Liver (tissue), 9 donors: ENCODE measurements around the gene DLEC1. TPM values are rescaled to one million over a fixed set of nuclear protein-coding genes. Genes with fewer than 3 reads are reported as not detected.

Experiments used
- DNase-seq: peaks from one replicate; pipeline ENCODE4 v3.0.0-alpha.2; 2017; ENCODE audit warnings: low spot score
- H3K27ac ChIP-seq, 2 donors: one replicate each; pipeline ENCODE4 v1.7.0; 2013; ENCODE audit warnings: inconsistent platforms in 2 of 2, low read length in 2 of 2, control low read depth in 1 of 2, low read depth in 1 of 2, mild to moderate bottlenecking in 1 of 2
- H3K27me3 ChIP-seq, 4 donors: one replicate each; pipeline versions ENCODE4 v1.6.1 to v1.7.0; 2013; ENCODE audit warnings: low read length in 3 of 4, inconsistent platforms in 1 of 4, mild to moderate bottlenecking in 1 of 4, moderate library complexity in 1 of 4; ENCODE audit not compliant: control insufficient read depth in 4 of 4, insufficient read depth in 4 of 4
- H3K36me3 ChIP-seq, 4 donors: one replicate each; pipeline versions ENCODE4 v1.6.1 to v1.7.0; 2013; ENCODE audit warnings: low read length in 3 of 4, mild to moderate bottlenecking in 3 of 4, low read depth in 1 of 4, moderate library complexity in 1 of 4; ENCODE audit not compliant: control insufficient read depth in 4 of 4, insufficient read depth in 3 of 4
- H3K4me1 ChIP-seq, 4 donors: one replicate each; pipeline versions ENCODE4 v1.6.1 to v1.7.0; 2013; ENCODE audit warnings: low read length in 3 of 4, mild to moderate bottlenecking in 3 of 4, moderate library complexity in 1 of 4; ENCODE audit not compliant: control insufficient read depth in 4 of 4, insufficient read depth in 4 of 4
- H3K4me3 ChIP-seq, 3 donors: one replicate each; pipeline versions ENCODE4 v1.6.1 to v1.7.0; 2013; ENCODE audit warnings: low read length in 3 of 3, control low read depth in 1 of 3, low read depth in 1 of 3, mild to moderate bottlenecking in 1 of 3
- H3K9ac ChIP-seq, 2 donors: one replicate each; pipeline ENCODE4 v1.7.0; 2013; ENCODE audit warnings: low read length in 2 of 2, mild to moderate bottlenecking in 2 of 2, moderate library complexity in 2 of 2, control low read depth in 1 of 2, low read depth in 1 of 2
- H3K9me3 ChIP-seq, 4 donors: one replicate each; pipeline versions ENCODE4 v1.6.1 to v1.7.0; 2013; ENCODE audit warnings: low read length in 3 of 4; ENCODE audit not compliant: control insufficient read depth in 4 of 4
- ATF3 ChIP-seq: IDR thresholded peaks from 2 replicates; pipeline ENCODE4 v1.6.1; 2016; ENCODE audit warnings: antibody characterized with exemption
- CTCF ChIP-seq: fragments of 150-350 bp; IDR thresholded peaks from 2 replicates; pipeline ENCODE4 v1.5.1; 2017; ENCODE audit warnings: improper control_type of control experiment, low read depth, low read length; ENCODE audit not compliant: missing input control
- EGR1 ChIP-seq, 2 donors: IDR thresholded peaks; 2 replicates each; pipeline ENCODE4 v1.6.1; 2016 to 2018; ENCODE audit warnings: antibody characterized with exemption in 2 of 2, low read depth in 2 of 2
- FOXA1 ChIP-seq: IDR thresholded peaks from 2 replicates; pipeline ENCODE4 v1.6.1; 2016; ENCODE audit warnings: antibody characterized with exemption
- FOXA2 ChIP-seq: IDR thresholded peaks from 2 replicates; pipeline ENCODE4 v1.6.1; 2016; ENCODE audit warnings: antibody characterized with exemption
- GABPA ChIP-seq, 2 donors: IDR thresholded peaks in 1 of 2; conservative IDR thresholded peaks in 1 of 2; 2 replicates each; pipeline ENCODE4 v1.6.1; 2016; ENCODE audit warnings: antibody characterized with exemption in 2 of 2, mild to moderate bottlenecking in 1 of 2, moderate library complexity in 1 of 2
- HNF4A ChIP-seq, 2 donors: conservative IDR thresholded peaks; 2 replicates each; pipeline ENCODE4 v1.6.1; 2016; ENCODE audit warnings: antibody characterized with exemption in 2 of 2, mild to moderate bottlenecking in 2 of 2
- HNF4G ChIP-seq: IDR thresholded peaks from 2 replicates; pipeline ENCODE4 v1.6.1; 2016; ENCODE audit warnings: antibody characterized with exemption
- JUND ChIP-seq, 2 donors: IDR thresholded peaks; 2 replicates each; pipeline ENCODE4 v1.6.1; 2016; ENCODE audit warnings: antibody characterized with exemption in 2 of 2
- NR2F2 ChIP-seq: IDR thresholded peaks from 2 replicates; pipeline ENCODE4 v1.6.1; 2016; ENCODE audit warnings: antibody characterized with exemption
- RAD21 ChIP-seq, 2 donors: IDR thresholded peaks; 2 replicates each; pipeline ENCODE4 v1.6.1; 2016; ENCODE audit warnings: antibody characterized with exemption in 2 of 2, mild to moderate bottlenecking in 2 of 2
- RXRA ChIP-seq, 2 donors: IDR thresholded peaks; 2 replicates each; pipeline ENCODE4 v1.6.1; 2017 to 2018; ENCODE audit warnings: antibody characterized with exemption in 2 of 2, mild to moderate bottlenecking in 1 of 2
- SP1 ChIP-seq: IDR thresholded peaks from 2 replicates; pipeline ENCODE4 v1.6.1; 2018; ENCODE audit warnings: antibody characterized with exemption, mild to moderate bottlenecking
- TAF1 ChIP-seq: conservative IDR thresholded peaks from 2 replicates; pipeline ENCODE4 v1.6.1; 2016; ENCODE audit warnings: antibody characterized with exemption, mild to moderate bottlenecking
- YY1 ChIP-seq: IDR thresholded peaks from 2 replicates; pipeline ENCODE4 v1.6.1; 2016; ENCODE audit warnings: antibody characterized with exemption, mild to moderate bottlenecking
- ZBTB33 ChIP-seq: IDR thresholded peaks from 2 replicates; pipeline ENCODE4 v1.6.1; 2016; ENCODE audit warnings: antibody characterized with exemption
- WGBS: extraction: QIAGEN DNeasy Blood & Tissue Kit; methylation state at CpG from one replicate; pipeline ENCODE4 v1.1.7; 2013; 5-methylcytosine and 5-hydroxymethylcytosine counted together
- polyA plus RNA-seq, 2 donors: library from polyadenylated mRNA; stranded (reverse) in 1 of 2; unstranded in 1 of 2; fragments of 200-250 nt in 1 of 2; fragments of >200 nt in 1 of 2; fragmentation: Nextera tagmentation in 1 of 2; extraction: Ambion mirVana in 1 of 2; gene quantifications; one replicate each; pipeline versions ENCODE4 v1.2.1 to v1.2.3, GENCODE V29; 2013 to 2015
- total RNA-seq, 2 donors: library from RNA; depleted of rRNA; stranded (reverse); fragments of >200 nt; gene quantifications; one replicate each; pipeline ENCODE4 v1.2.3, GENCODE V29; 2014
- TF ChIP-seq, protein P1 (sequence below): IDR thresholded peaks from 2 replicates; pipeline ENCODE4 v1.6.1; 2016; ENCODE audit warnings: antibody characterized with exemption, mild to moderate bottlenecking
- TF ChIP-seq, protein P2 (sequence below): IDR thresholded peaks from 2 replicates; pipeline ENCODE4 v1.6.1; 2016; ENCODE audit warnings: antibody characterized with exemption
- donor health status: healthy.
- donor health status: healthy.
- donor health status: healthy.
- donor health status: healthy.
- donor health status: healthy.

DLEC1 gene
- total and polyA plus RNA-seq, 4 donors, result 0.09 to 0.63 (median 0.30) TPM

- no peak overlapping the region for H3K4me3 ChIP-seq
These were observed 1.4 kb downstream of the DLEC1 start for GRCh38 chr3:38040401-38040800.

More at GRCh38 chr3:38040401-38040800, 1.4 kb downstream of the DLEC1 start:
- DNase-seq, result no peak
- no peak overlapping the region for H3K9ac ChIP-seq
- no peak for TF ChIP-seq ZBTB33
- no peak for TF ChIP-seq GABPA (IDR thresholded peaks at IDR 0.05 in 1 of 2, conservative IDR thresholded peaks at IDR 0.05 in 1 of 2)
- no peak for TF ChIP-seq SP1
- TF ChIP-seq YY1, result no peak
- TF ChIP-seq RXRA (IDR thresholded peaks at IDR 0.05), result no peak
- TF ChIP-seq RAD21 (IDR thresholded peaks at IDR 0.05), result no peak
- no peak for TF ChIP-seq ATF3
- TF ChIP-seq CTCF, result no peak
- TF ChIP-seq JUND (IDR thresholded peaks at IDR 0.05), result no peak
- no peak for TF ChIP-seq NR2F2
- TF ChIP-seq EGR1 (IDR thresholded peaks at IDR 0.05; ENCODE audit: low read depth in 2 of 2), result no peak
- TF ChIP-seq TAF1, result no peak
- TF ChIP-seq FOXA1, result no peak
- TF ChIP-seq, protein P1, sequence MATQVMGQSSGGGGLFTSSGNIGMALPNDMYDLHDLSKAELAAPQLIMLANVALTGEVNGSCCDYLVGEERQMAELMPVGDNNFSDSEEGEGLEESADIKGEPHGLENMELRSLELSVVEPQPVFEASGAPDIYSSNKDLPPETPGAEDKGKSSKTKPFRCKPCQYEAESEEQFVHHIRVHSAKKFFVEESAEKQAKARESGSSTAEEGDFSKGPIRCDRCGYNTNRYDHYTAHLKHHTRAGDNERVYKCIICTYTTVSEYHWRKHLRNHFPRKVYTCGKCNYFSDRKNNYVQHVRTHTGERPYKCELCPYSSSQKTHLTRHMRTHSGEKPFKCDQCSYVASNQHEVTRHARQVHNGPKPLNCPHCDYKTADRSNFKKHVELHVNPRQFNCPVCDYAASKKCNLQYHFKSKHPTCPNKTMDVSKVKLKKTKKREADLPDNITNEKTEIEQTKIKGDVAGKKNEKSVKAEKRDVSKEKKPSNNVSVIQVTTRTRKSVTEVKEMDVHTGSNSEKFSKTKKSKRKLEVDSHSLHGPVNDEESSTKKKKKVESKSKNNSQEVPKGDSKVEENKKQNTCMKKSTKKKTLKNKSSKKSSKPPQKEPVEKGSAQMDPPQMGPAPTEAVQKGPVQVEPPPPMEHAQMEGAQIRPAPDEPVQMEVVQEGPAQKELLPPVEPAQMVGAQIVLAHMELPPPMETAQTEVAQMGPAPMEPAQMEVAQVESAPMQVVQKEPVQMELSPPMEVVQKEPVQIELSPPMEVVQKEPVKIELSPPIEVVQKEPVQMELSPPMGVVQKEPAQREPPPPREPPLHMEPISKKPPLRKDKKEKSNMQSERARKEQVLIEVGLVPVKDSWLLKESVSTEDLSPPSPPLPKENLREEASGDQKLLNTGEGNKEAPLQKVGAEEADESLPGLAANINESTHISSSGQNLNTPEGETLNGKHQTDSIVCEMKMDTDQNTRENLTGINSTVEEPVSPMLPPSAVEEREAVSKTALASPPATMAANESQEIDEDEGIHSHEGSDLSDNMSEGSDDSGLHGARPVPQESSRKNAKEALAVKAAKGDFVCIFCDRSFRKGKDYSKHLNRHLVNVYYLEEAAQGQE, result no peak
- no peak for TF ChIP-seq HNF4G
- TF ChIP-seq HNF4A (conservative IDR thresholded peaks at IDR 0.05), result no peak
- TF ChIP-seq, protein P2, sequence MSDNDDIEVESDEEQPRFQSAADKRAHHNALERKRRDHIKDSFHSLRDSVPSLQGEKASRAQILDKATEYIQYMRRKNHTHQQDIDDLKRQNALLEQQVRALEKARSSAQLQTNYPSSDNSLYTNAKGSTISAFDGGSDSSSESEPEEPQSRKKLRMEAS, result no peak
- TF ChIP-seq FOXA2, result no peak
- H3K27me3 ChIP-seq, result no peaks in the 10 kb centered on the region
- WGBS, result 85% methylated on average over 5 of the region's 5 CpGs
- H3K4me1 ChIP-seq, result peaks cover 0 to 8% (median 4%) of the 10 kb centered on the region in 4 donors
- H3K36me3 ChIP-seq, result no peaks in the 10 kb centered on the region
- no peak overlapping the region for H3K27ac ChIP-seq
- H3K9me3 ChIP-seq, result no peaks in the 10 kb centered on the region
